H1 (cell line): Measurements from ENCODE around the gene ADH1A. TPM values are rescaled to one million over a fixed set of nuclear protein-coding genes. Genes with fewer than 3 reads are reported as not detected.
"Not testable (repeated sequence)": the region's sequence is repeated elsewhere in the genome, so short reads cannot be mapped to it uniquely, and the experiment has no call there.

Experiments
- CTCF ChIA-PET: fragments of 300-600 bp; sonication (Branson Sonifier 250); formaldehyde crosslinking; loops from one replicate; lab custom pipeline; 2021; ENCODE audit not compliant: partially characterized antibody; lab: Charles Lee
- POLR2A ChIA-PET: fragments of 300-600 bp; sonication (Branson Sonifier 250); formaldehyde crosslinking; loops from one replicate; lab custom pipeline; 2021; ENCODE audit warnings: inconsistent platforms; ENCODE audit not compliant: partially characterized antibody; lab: Charles Lee
- DNase-seq, 2 experiments: peaks; one replicate each; pipeline versions ENCODE4 v3.0.0 to v3.0.0-alpha.2; 2010 to 2022; ENCODE audit warnings: low spot score in 2 of 2, low read depth in 1 of 2, mixed read lengths in 1 of 2
- FAIRE-seq: peaks from 2 replicates; lab custom pipeline; 2011; peaks lifted over from hg19 to GRCh38; lab: Jason Lieb, UNC
- H2AFZ ChIP-seq: 2 replicates; pipeline ENCODE4 v1.8.1; 2012; ENCODE audit warnings: low read length, inconsistent platforms
- H2AK5ac ChIP-seq: 2 replicates; pipeline ENCODE4 v1.6.1; 2013; ENCODE audit warnings: low read depth, low read length
- H2BK120ac ChIP-seq: replicated peaks from 2 replicates; pipeline ENCODE3; 2013; ENCODE audit warnings: low read depth, low read length, inconsistent platforms
- H2BK12ac ChIP-seq: 2 replicates; pipeline ENCODE4 v1.6.1; 2013; ENCODE audit warnings: low read depth, low read length
- H2BK15ac ChIP-seq: 2 replicates; pipeline ENCODE4 v1.6.1; 2013; ENCODE audit warnings: low read length
- H2BK20ac ChIP-seq: 2 replicates; pipeline ENCODE4 v1.6.1; 2013; ENCODE audit warnings: low read length
- H2BK5ac ChIP-seq: 2 replicates; pipeline ENCODE4 v1.6.1; 2013; ENCODE audit warnings: low read depth, low read length
- H3K14ac ChIP-seq: 2 replicates; pipeline ENCODE4 v1.6.1; 2013; ENCODE audit warnings: inconsistent platforms; ENCODE audit not compliant: insufficient read length
- H3K18ac ChIP-seq: 2 replicates; pipeline ENCODE4 v1.6.1; 2013; ENCODE audit warnings: low read length; ENCODE audit errors: extremely low read depth
- H3K23ac ChIP-seq: 2 replicates; pipeline ENCODE4 v1.6.1; 2013; ENCODE audit warnings: inconsistent platforms; ENCODE audit not compliant: insufficient read length
- H3K23me2 ChIP-seq: 2 replicates; pipeline ENCODE4 v1.6.1; 2013; ENCODE audit warnings: low read depth, low read length
- H3K27ac ChIP-seq: 2 replicates; pipeline ENCODE4 v1.6.1; 2011; ENCODE audit warnings: low read depth, low read length, inconsistent platforms
- H3K27me3 ChIP-seq, 4 experiments: replicated peaks in 1 of 4; 1 replicate in 1 of 4; 2 replicates in 3 of 4; pipeline versions ENCODE4 v1.6.1 to v1.8.1; 2011 to 2013; ENCODE audit warnings: low read length in 3 of 4, mild to moderate bottlenecking in 3 of 4, inconsistent platforms in 2 of 4, mixed read lengths in 2 of 4, moderate library complexity in 1 of 4; ENCODE audit not compliant: control insufficient read depth in 3 of 4, insufficient read depth in 3 of 4; ENCODE audit errors: extremely low read depth in 1 of 4
- H3K36me3 ChIP-seq, 4 experiments: 2 replicates each; pipeline versions ENCODE4 v1.6.1 to v1.8.1; 2011 to 2013; ENCODE audit warnings: mild to moderate bottlenecking in 4 of 4, low read length in 3 of 4, moderate library complexity in 2 of 4, control low read depth in 1 of 4, inconsistent platforms in 1 of 4; ENCODE audit not compliant: insufficient read depth in 4 of 4, control insufficient read depth in 2 of 4
- H3K4ac ChIP-seq: replicated peaks from 2 replicates; pipeline ENCODE3; 2013; ENCODE audit warnings: low read length, low read depth, mixed read lengths, inconsistent platforms; ENCODE audit not compliant: insufficient read length
- H3K4me1 ChIP-seq, 4 experiments: replicated peaks in 1 of 4; 1 replicate in 1 of 4; 2 replicates in 3 of 4; pipeline versions ENCODE4 v1.6.1 to v1.8.1; 2011 to 2013; ENCODE audit warnings: low read length in 3 of 4, inconsistent platforms in 2 of 4, mixed read lengths in 1 of 4; ENCODE audit not compliant: insufficient read depth in 4 of 4, control insufficient read depth in 3 of 4
- H3K4me2 ChIP-seq, 2 experiments: 2 replicates each; pipeline versions ENCODE4 v1.6.1 to v1.8.1; 2011 to 2013; ENCODE audit warnings: low read depth in 2 of 2, low read length in 2 of 2, control low read depth in 1 of 2, inconsistent platforms in 1 of 2, mild to moderate bottlenecking in 1 of 2; ENCODE audit not compliant: insufficient read depth in 1 of 2
- H3K4me3 ChIP-seq, 4 experiments: fragments of 200-600, 300-600 bp in 1 of 4; sonication (generic), shearing (Covaris generic), sonication (Bioruptor Twin) in 1 of 4; 2 replicates each; pipeline versions ENCODE4 v1.5.1 to v1.8.1; 2011 to 2016; ENCODE audit warnings: low read length in 4 of 4, low read depth in 3 of 4, control low read depth in 2 of 4, inconsistent platforms in 2 of 4, mild to moderate bottlenecking in 2 of 4, mixed read lengths in 1 of 4, moderate library complexity in 1 of 4; ENCODE audit not compliant: insufficient read depth in 2 of 4; ENCODE audit errors: extremely low read depth in 1 of 4
- H3K56ac ChIP-seq: replicated peaks from 2 replicates; pipeline ENCODE3; 2013; ENCODE audit warnings: low read depth, mild to moderate bottlenecking, mixed read lengths, low read length, inconsistent platforms; ENCODE audit not compliant: insufficient read length
- H3K79me1 ChIP-seq: 2 replicates; pipeline ENCODE4 v1.6.1; 2013; ENCODE audit warnings: low read depth, low read length, control low read depth
- H3K79me2 ChIP-seq, 2 experiments: 2 replicates each; pipeline versions ENCODE4 v1.6.1 to v1.8.1; 2012 to 2013; ENCODE audit warnings: low read length in 2 of 2, mild to moderate bottlenecking in 2 of 2, inconsistent platforms in 1 of 2; ENCODE audit not compliant: insufficient read depth in 2 of 2, control insufficient read depth in 1 of 2
- H3K9ac ChIP-seq, 4 experiments: replicated peaks in 1 of 4; 1 replicate in 1 of 4; 2 replicates in 3 of 4; pipeline versions ENCODE4 v1.6.1 to v1.8.1; 2011 to 2013; ENCODE audit warnings: low read depth in 3 of 4, low read length in 3 of 4, control low read depth in 2 of 4, mild to moderate bottlenecking in 2 of 4, moderate library complexity in 2 of 4, inconsistent platforms in 1 of 4; ENCODE audit errors: extremely low read depth in 1 of 4
- H3K9me3 ChIP-seq, 2 experiments: 2 replicates each; pipeline versions ENCODE4 v1.6.1 to v1.8.1; 2012 to 2013; ENCODE audit warnings: mild to moderate bottlenecking in 2 of 2, moderate library complexity in 2 of 2, control low read depth in 1 of 2, inconsistent platforms in 1 of 2, low read depth in 1 of 2, low read length in 1 of 2, mixed read lengths in 1 of 2; ENCODE audit not compliant: insufficient read depth in 2 of 2
- H4K20me1 ChIP-seq, 2 experiments: replicated peaks in 1 of 2; 2 replicates each; pipeline versions ENCODE3 to v1.8.1; 2011 to 2013; ENCODE audit warnings: inconsistent platforms in 2 of 2, low read length in 2 of 2, mild to moderate bottlenecking in 1 of 2; ENCODE audit not compliant: insufficient read depth in 2 of 2, control insufficient read depth in 1 of 2
- H4K5ac ChIP-seq: 2 replicates; pipeline ENCODE4 v1.6.1; 2013; ENCODE audit warnings: low read length, low read depth, mixed read lengths, inconsistent platforms; ENCODE audit not compliant: insufficient read length
- H4K8ac ChIP-seq: 2 replicates; pipeline ENCODE4 v1.8.0; 2013; ENCODE audit warnings: mild to moderate bottlenecking, moderate library complexity, low read length, inconsistent platforms; ENCODE audit not compliant: insufficient read depth; ENCODE audit errors: extremely low read depth
- H4K91ac ChIP-seq: replicated peaks from 2 replicates; pipeline ENCODE3; 2013; ENCODE audit warnings: low read length, mixed read lengths, inconsistent platforms; ENCODE audit not compliant: insufficient read length
- BRCA1 ChIP-seq: IDR thresholded peaks from 2 replicates; pipeline ENCODE4 v1.6.1; 2012; ENCODE audit warnings: low read depth, low read length, improper control_type of control experiment
- CHD1 ChIP-seq: IDR thresholded peaks from 2 replicates; pipeline ENCODE4 v1.6.1; 2012; ENCODE audit warnings: low read depth, low read length, improper control_type of control experiment
- CHD2 ChIP-seq: IDR thresholded peaks from 2 replicates; pipeline ENCODE4 v1.6.1; 2012; ENCODE audit warnings: low read length, improper control_type of control experiment
- TEAD4 ChIP-seq: IDR thresholded peaks from 2 replicates; pipeline ENCODE4 v1.6.1; 2012; ENCODE audit warnings: low read depth, low read length, inconsistent platforms, mixed read lengths
- WGBS, 2 experiments: shearing (Covaris generic) in 1 of 2; methylation state at CpG; one replicate each; pipeline versions ENCODE4 v1.1.6 to v1.1.7; 2013 to 2015; ENCODE audit warnings: low lambda C conversion rate in 2 of 2, mixed read lengths in 2 of 2, inconsistent platforms in 1 of 2, low coverage in 1 of 2, missing lambda C conversion rate in 1 of 2; ENCODE audit not compliant: insufficient replicate concordance in 2 of 2, insufficient coverage in 1 of 2, insufficient read length in 1 of 2; ENCODE audit errors: extremely low coverage in 1 of 2, missing lambda C conversion rate in 1 of 2; 5-methylcytosine and 5-hydroxymethylcytosine counted together
- polyA plus RNA-seq, 7 experiments: library from polyadenylated mRNA; depleted of rRNA in 3 of 7; stranded (reverse) in 5 of 7; unstranded in 2 of 7; fragments of >200 nt in 5 of 7; fragments of 200-250 nt in 2 of 7; gene quantifications; 1 replicate in 5 of 7; 2 replicates in 1 of 7; 4 replicates in 1 of 7; pipeline versions ENCODE4 v1.2.1 to v1.2.3, GENCODE V29; 2011 to 2013; ENCODE audit warnings: missing spikeins in 2 of 7, mixed read lengths in 2 of 7
- total RNA-seq: library from RNA; stranded (reverse); fragmentation: NEBNext Ultra II Directional; extraction: Animal tissue kit (Norgen Biotek cat#: 25700); gene quantifications from 2 replicates; pipeline ENCODE4 v1.2.1, GENCODE V29; 2021

The ADH1A gene
- total and polyA plus RNA-seq, 2 of the 8 experiments (the other 6 are each of a cell fraction or from before 2014, with no cell fraction given) = not detected

- TF ChIP-seq TEAD4 (no peak), CHD2 (no peak), CHD1 (no peak), BRCA1 (no peak)
Observed at GRCh38 chr4:99321241-99322191, 30.7 kb upstream of the ADH1A start, which contains the start of gene ADH1B (continued).

GRCh38 chr4:99317811-99318210, 27.0 kb upstream of the ADH1A start:
- H3K79me2 ChIP-seq, H3K4ac ChIP-seq, H3K4me2 ChIP-seq, DNase-seq, H3K14ac ChIP-seq, H3K79me1 ChIP-seq, POLR2A ChIA-PET, H4K8ac ChIP-seq, H2BK12ac ChIP-seq, H4K5ac ChIP-seq, H4K91ac ChIP-seq, H4K20me1 ChIP-seq, H2AK5ac ChIP-seq, H3K18ac ChIP-seq, H3K9me3 ChIP-seq, H3K9ac ChIP-seq, H3K4me3 ChIP-seq, H3K27me3 ChIP-seq, H3K4me1 ChIP-seq, H2BK5ac ChIP-seq, H2BK20ac ChIP-seq, H3K36me3 ChIP-seq, H3K56ac ChIP-seq, FAIRE-seq, H3K27ac ChIP-seq, H3K23ac ChIP-seq, H3K23me2 ChIP-seq, H2BK120ac ChIP-seq, H2BK15ac ChIP-seq, CTCF ChIA-PET: not testable (repeated sequence)
- WGBS, 2 experiments = 86% methylated on average over 8 of the region's 8 CpGs; no CpG with 5 or more reads in 1 of the 2 experiments
- peak overlapping the region; percentile 28 for H2AFZ ChIP-seq
